Neural crest cell (in vitro differentiated cells): ENCODE data around the gene HOXC13. TPM values are rescaled to one million over a fixed set of nuclear protein-coding genes. Genes with fewer than 3 reads are reported as not detected.

Experiments
- DNase-seq: peaks from one replicate; pipeline ENCODE4 v3.0.0; 2021; ENCODE audit warnings: low read depth, mixed read lengths, low spot score
- H3K27ac Mint-ChIP-seq: one replicate; pipeline ENCODE4 v1.8.0; 2021; ENCODE audit warnings: mild to moderate bottlenecking, mixed read lengths; ENCODE audit not compliant: unreplicated experiment
- H3K27me3 Mint-ChIP-seq: 2 replicates; pipeline ENCODE4 v1.8.0; 2021; ENCODE audit warnings: low read depth, mild to moderate bottlenecking, mixed read lengths
- H3K36me3 Mint-ChIP-seq: 2 replicates; pipeline ENCODE4 v1.8.0; 2021; ENCODE audit warnings: low read depth, mild to moderate bottlenecking, mixed read lengths
- H3K4me1 Mint-ChIP-seq: 2 replicates; pipeline ENCODE4 v1.8.0; 2021; ENCODE audit warnings: mixed read lengths
- H3K4me3 Mint-ChIP-seq: one replicate; pipeline ENCODE4 v1.8.0; 2021; ENCODE audit warnings: mild to moderate bottlenecking, mixed read lengths
- H3K9me3 Mint-ChIP-seq: 2 replicates; pipeline ENCODE4 v1.8.0; 2021; ENCODE audit warnings: mixed read lengths
- total RNA-seq: library from RNA; stranded (reverse); gene quantifications from 2 replicates; pipeline ENCODE4 v1.2.1, GENCODE V29; 2021
- TF ChIP-seq, protein P1 (sequence below): fragments of 200-600 bp; sonication (generic); conservative IDR thresholded peaks from 2 replicates; pipeline ENCODE4 v1.5.0; 2021; ENCODE audit warnings: antibody characterized with exemption, mild to moderate bottlenecking

HOXC13 gene
- total RNA-seq, 1 donor from 2014 or later = not detected

GRCh38 chr12:53948650-53949593 is 10.3 kb downstream of the HOXC13 start:
- H3K27me3 Mint-ChIP-seq = peaks cover 100% of the 10 kb centered on the region
- H3K4me1 Mint-ChIP-seq = no peaks in the 10 kb centered on the region
- H3K36me3 Mint-ChIP-seq = peaks cover 4% of the 10 kb centered on the region
- H3K9me3 Mint-ChIP-seq = no peaks in the 10 kb centered on the region
- TF ChIP-seq, protein P1, sequence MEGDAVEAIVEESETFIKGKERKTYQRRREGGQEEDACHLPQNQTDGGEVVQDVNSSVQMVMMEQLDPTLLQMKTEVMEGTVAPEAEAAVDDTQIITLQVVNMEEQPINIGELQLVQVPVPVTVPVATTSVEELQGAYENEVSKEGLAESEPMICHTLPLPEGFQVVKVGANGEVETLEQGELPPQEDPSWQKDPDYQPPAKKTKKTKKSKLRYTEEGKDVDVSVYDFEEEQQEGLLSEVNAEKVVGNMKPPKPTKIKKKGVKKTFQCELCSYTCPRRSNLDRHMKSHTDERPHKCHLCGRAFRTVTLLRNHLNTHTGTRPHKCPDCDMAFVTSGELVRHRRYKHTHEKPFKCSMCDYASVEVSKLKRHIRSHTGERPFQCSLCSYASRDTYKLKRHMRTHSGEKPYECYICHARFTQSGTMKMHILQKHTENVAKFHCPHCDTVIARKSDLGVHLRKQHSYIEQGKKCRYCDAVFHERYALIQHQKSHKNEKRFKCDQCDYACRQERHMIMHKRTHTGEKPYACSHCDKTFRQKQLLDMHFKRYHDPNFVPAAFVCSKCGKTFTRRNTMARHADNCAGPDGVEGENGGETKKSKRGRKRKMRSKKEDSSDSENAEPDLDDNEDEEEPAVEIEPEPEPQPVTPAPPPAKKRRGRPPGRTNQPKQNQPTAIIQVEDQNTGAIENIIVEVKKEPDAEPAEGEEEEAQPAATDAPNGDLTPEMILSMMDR = no peak
- H3K27ac Mint-ChIP-seq = no peak overlapping the region
- H3K4me3 Mint-ChIP-seq = no peak overlapping the region
- DNase-seq = no peak

GRCh38 chr12:53949631-53950436 is 11.2 kb downstream of the HOXC13 start:
- no peak overlapping the region for H3K4me3 Mint-ChIP-seq

GRCh38 chr12:53950437-53950773 is 11.8 kb downstream of the HOXC13 start:
- no peak for DNase-seq
- Mint-ChIP-seq H3K9me3 (no peaks in the 10 kb centered on the region), H3K4me3 (no peak overlapping the region), H3K36me3 (peaks cover 4% of the 10 kb centered on the region), H3K4me1 (no peaks in the 10 kb centered on the region), H3K27ac (no peak overlapping the region), H3K27me3 (peaks cover 99% of the 10 kb centered on the region)
- TF ChIP-seq, protein P1 = no peak

More at GRCh38 chr12:53949631-53950436, 11.2 kb downstream of the HOXC13 start:
- H3K36me3 Mint-ChIP-seq = peaks cover 4% of the 10 kb centered on the region
- DNase-seq = no peak
- H3K27ac Mint-ChIP-seq = no peak overlapping the region
- no peaks in the 10 kb centered on the region for H3K9me3 Mint-ChIP-seq
- peaks cover 100% of the 10 kb centered on the region for H3K27me3 Mint-ChIP-seq
- no peaks in the 10 kb centered on the region for H3K4me1 Mint-ChIP-seq
- TF ChIP-seq, protein P1 = no peak

DNA sequence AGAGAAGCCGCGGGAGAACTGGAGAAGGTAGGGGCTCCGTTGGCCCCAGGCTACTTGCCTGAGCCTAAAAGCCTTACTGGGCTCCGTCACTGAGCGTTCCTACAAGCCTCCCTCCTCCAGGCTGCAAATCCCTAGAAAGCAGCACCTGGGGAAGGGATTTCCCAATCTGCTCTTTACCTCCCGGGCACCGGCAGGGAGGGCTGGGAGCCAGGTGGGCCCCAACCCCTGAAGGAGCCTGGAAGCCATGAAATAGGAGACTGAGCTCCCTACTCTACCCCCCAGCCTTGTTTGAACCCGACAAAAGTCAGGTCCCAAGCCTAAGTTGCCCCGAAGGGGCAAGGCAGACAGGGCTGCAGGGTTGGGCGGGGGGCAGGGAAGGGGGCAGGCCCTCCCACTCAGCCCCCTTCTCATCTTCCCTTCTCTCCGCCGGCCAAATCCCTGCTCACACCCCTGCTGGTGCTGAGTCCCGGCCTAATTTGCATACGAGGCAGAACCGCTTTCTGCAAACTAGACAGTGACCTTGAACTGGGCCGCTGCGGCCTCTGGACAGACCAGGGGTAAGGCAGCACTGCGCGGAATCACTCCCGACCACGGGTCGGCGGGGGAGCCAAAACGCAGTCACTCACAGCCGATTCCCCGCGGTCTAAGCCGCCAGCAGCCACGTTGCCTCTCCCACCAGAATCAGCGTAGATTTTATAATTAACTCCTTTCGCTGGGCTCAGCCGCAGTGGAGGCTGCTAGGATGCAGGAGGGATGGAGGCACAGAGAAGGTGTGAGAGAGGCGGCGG is 12.4 kb downstream of the HOXC13 start:
- Mint-ChIP-seq H3K27ac (no peak overlapping the region), H3K4me1 (no peaks in the 10 kb centered on the region), H3K27me3 (peaks cover 99% of the 10 kb centered on the region), H3K4me3 (no peak overlapping the region), H3K36me3 (peaks cover 4% of the 10 kb centered on the region), H3K9me3 (no peaks in the 10 kb centered on the region)
- no peak for DNase-seq
- TF ChIP-seq, protein P1 = no peak
